ENCODE measurements around the gene CALU. TPM values are rescaled to one million over a fixed set of nuclear protein-coding genes. Genes with fewer than 3 reads are reported as not detected.

Gene CALU
- total RNA-seq, 1 experiment from 2014 or later = 147 TPM

DNA sequence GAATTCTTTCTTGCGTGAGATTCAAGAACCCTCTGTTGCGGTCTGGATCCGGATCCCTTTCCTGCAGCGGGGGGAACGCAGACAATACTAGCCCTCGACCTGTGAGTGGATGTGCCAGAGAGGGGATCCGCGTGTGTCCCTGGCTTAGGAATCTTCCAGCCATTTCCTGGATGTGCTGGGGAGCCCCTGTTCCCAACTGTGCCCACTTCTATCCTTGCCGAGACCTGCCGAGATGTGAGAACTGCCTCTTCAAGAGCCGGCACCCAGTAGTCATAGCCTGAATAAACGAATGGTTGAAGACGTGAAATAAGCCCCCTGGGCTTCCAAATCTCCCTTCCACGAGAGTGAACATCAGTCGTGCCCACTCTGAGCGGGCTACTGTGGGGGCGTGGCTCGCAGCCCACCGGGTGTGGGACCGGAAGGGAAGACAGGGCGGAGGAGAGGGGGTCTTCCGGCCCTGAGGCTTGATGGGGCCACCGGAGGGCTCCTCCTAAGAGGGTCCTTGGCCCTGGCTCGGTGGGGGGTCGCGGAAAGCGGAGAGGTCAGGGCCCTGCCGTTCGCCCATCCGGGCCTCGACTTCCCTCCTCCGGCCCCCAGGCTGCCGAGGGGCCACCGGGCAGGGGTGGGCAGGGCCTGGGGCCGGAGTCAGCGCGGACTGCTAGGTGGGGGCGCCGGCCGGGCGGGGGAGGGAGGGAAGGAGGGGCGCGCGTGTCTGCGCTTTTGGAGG, 51.3 kb downstream of the CALU start:
- TF ChIP-seq CTCF (IDR thresholded peaks at IDR 0.05; ENCODE audit: unreplicated experiment) = no peak
- intact Hi-C loops (cut with micrococcal nuclease) = no loop called here
- no TSS peak for BruUV-seq (replicated peaks)
- DNase-seq (ENCODE audit: unreplicated experiment) = no peak
- Mint-ChIP-seq H3K36me3 (ENCODE audit: insufficient read depth, unreplicated experiment) (no peaks in the 10 kb centered on the region), H3K4me3 (ENCODE audit: unreplicated experiment) (peak overlapping the region; percentile 75), H3K27ac (ENCODE audit: low read depth, unreplicated experiment) (no peak overlapping the region), H3K9me3 (ENCODE audit: unreplicated experiment) (no peaks in the 10 kb centered on the region), H3K27me3 (ENCODE audit: insufficient read depth, unreplicated experiment) (peaks cover 28% of the 10 kb centered on the region), H3K4me1 (ENCODE audit: insufficient read depth, unreplicated experiment) (no peaks in the 10 kb centered on the region)
- ChIA-PET CTCF (interaction anchor here (0.5 kb wide), 1 partner anchor 428 kb away, joined by 4 read pairs; no protein-coding TSS in a partner anchor), POLR2A (interaction anchor here (0.9 to 1.2 kb wide), 4 partner anchors 9 to 88 kb away, joined by 3 to 5 read pairs (median 4); partner anchors contain the start of genes ATP6V1F and CALU)

DNA sequence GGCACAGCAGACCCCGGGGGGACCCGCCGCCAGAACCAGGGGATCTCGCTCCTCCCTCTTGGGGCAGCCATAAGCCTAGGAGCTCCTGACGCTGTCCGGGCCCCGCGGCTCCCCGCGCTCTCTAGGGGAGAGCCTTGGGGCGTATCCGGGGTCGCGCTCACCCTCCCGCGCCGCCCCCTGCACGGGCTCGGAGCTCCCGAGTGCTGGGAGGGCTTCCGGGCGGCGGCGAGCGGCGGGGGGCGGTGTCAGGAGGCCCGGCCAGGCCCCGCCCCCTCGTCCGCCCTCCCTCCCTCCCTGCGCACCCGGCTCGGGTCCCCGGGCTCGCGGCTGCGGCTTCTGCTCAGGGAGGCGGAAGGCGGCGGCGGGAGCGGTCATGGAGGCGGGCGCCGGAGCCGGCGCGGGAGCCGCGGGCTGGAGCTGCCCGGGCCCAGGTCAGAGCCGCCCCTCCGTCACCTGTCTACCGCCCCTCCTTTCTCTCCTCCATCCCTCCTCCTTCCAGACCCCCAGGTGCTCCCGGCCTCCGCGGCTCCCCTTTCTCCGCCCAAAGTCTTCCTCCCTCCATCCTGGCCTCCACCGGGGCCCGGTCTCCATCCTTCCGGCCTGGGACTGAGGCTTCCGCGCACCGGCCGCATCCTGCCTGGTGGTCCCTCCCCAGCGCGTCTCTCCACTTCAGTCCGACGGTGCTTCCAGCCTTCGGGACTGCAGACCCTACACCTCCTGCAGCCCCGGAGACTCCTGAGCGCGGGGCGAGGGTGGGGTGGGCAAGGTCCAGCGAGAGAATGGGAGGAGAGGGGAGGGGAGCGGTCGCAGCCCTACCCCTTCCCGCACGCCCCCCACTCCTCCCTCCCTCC, 52.2 kb downstream of the CALU start, which contains the start of gene CCDC136:
CCDC136 (plus strand) TSS at position 848 of the 851 bp plus-strand sequence. CDS start 444 bp downstream, outside the sequence.
- no peaks in the 10 kb centered on the region for H3K9me3 Mint-ChIP-seq (ENCODE audit: unreplicated experiment)
- no TSS peak for BruUV-seq (replicated peaks)
- H3K4me3 Mint-ChIP-seq (ENCODE audit: unreplicated experiment) = peak within 1 kb of the TSS; percentile 75
- TF ChIP-seq CTCF (IDR thresholded peaks at IDR 0.05; ENCODE audit: unreplicated experiment) = no peak
- DNase-seq (ENCODE audit: unreplicated experiment) = peak; percentile 66
- intact Hi-C loops (cut with micrococcal nuclease) = no loop called here
- H3K27ac Mint-ChIP-seq (ENCODE audit: low read depth, unreplicated experiment) = no peak within 1 kb of the TSS
- POLR2A ChIA-PET = interaction anchor here (0.6 to 1.2 kb wide), 4 partner anchors 52 to 109 kb away, joined by 3 to 5 read pairs (median 3); partner anchors contain the start of genes ATP6V1F and CALU
- peaks cover 28% of the 10 kb centered on the region for H3K27me3 Mint-ChIP-seq (ENCODE audit: insufficient read depth, unreplicated experiment)
- no peaks in the 10 kb centered on the region for H3K4me1 Mint-ChIP-seq (ENCODE audit: insufficient read depth, unreplicated experiment)
- CTCF ChIA-PET = interaction anchor here (0.5 kb wide), 1 partner anchor 427 kb away, joined by 4 read pairs; no protein-coding TSS in a partner anchor
- no peaks in the 10 kb centered on the region for H3K36me3 Mint-ChIP-seq (ENCODE audit: insufficient read depth, unreplicated experiment)

DNA sequence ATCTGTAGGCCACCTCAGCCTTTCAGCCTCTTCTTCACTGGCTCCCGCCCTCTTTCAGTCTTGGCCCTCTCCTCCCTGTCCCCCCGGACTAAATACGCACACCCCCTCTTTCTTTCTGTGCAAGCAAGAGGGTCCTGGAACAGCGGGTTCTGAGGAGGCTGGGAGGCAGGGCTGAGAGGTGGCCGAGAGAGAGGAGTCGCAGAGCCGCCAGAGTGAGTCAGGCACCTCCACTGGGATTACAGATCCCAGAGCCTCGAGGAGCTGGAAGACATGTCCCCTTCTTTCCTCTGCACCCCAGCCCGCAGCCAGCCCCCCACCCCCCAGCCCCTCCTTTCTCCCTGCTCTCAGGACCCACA, 52.8 kb downstream of the CALU start:
- BruUV-seq (replicated peaks) = no TSS peak
- TF ChIP-seq CTCF (IDR thresholded peaks at IDR 0.05; ENCODE audit: unreplicated experiment) = no peak
- Mint-ChIP-seq H3K4me1 (ENCODE audit: insufficient read depth, unreplicated experiment) (no peaks in the 10 kb centered on the region), H3K36me3 (ENCODE audit: insufficient read depth, unreplicated experiment) (no peaks in the 10 kb centered on the region), H3K9me3 (ENCODE audit: unreplicated experiment) (no peaks in the 10 kb centered on the region), H3K27me3 (ENCODE audit: insufficient read depth, unreplicated experiment) (peaks cover 28% of the 10 kb centered on the region), H3K27ac (ENCODE audit: low read depth, unreplicated experiment) (no peak overlapping the region), H3K4me3 (ENCODE audit: unreplicated experiment) (peak overlapping the region; percentile 75)
- no peak for DNase-seq (ENCODE audit: unreplicated experiment)
- POLR2A ChIA-PET = interaction anchor here (1.2 kb wide), 1 partner anchor 52 kb away, joined by 3 read pairs; the partner anchor contains the start of gene CALU
- CTCF ChIA-PET = no interaction called here
- intact Hi-C loops (cut with micrococcal nuclease) = no loop called here

All from MCF 10A (cell line).